ENCODE results near the gene LRCH3.

LRCH3 gene

GRCh38 chr3:197856199-197856816 lies 65.3 kb downstream of the LRCH3 start:
- TF ChIP-seq CTCF (IDR thresholded peaks at IDR 0.05; ENCODE audit: borderline replicate concordance, control extremely low read depth, extremely low read depth, insufficient read depth, missing control alignments): no peak
- in situ Hi-C loops (cut with MboI; ENCODE audit: low sequenced_read_pairs, unreplicated experiment): no loop called here
- DNase-seq (ENCODE audit: low spot score): no peak

DNA sequence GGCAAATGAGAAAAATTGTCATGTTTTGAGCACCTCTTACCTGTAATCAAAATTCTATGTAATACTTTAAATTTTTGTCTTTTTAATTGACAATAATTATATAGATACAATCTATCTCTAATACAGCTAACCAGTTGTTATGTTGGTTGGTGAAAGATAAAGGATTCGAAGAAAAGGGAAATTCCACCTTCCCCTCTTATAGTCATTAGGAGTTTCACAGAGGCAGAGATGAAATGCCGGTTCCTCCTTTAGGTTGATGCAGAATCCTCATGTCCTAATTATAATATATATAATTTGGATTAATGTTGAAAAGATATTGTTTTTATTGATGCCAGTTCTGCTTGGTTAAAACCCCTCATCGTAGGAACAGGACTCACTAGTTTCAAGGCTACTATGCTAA lies 67.1 kb downstream of the LRCH3 start:
- no peak for TF ChIP-seq CTCF (IDR thresholded peaks at IDR 0.05; ENCODE audit: borderline replicate concordance, control extremely low read depth, extremely low read depth, insufficient read depth, missing control alignments)
- in situ Hi-C loops (cut with MboI; ENCODE audit: low sequenced_read_pairs, unreplicated experiment): no loop called here
- no peak for DNase-seq (ENCODE audit: low spot score)

- TF ChIP-seq CTCF (IDR thresholded peaks at IDR 0.05; ENCODE audit: borderline replicate concordance, control extremely low read depth, extremely low read depth, insufficient read depth, missing control alignments): no peak
- DNase-seq (ENCODE audit: low spot score): no peak
- in situ Hi-C loops (cut with MboI; ENCODE audit: low sequenced_read_pairs, unreplicated experiment): no loop called here
Observed at GRCh38 chr3:197858598-197858997, 67.5 kb downstream of the LRCH3 start.

DNA sequence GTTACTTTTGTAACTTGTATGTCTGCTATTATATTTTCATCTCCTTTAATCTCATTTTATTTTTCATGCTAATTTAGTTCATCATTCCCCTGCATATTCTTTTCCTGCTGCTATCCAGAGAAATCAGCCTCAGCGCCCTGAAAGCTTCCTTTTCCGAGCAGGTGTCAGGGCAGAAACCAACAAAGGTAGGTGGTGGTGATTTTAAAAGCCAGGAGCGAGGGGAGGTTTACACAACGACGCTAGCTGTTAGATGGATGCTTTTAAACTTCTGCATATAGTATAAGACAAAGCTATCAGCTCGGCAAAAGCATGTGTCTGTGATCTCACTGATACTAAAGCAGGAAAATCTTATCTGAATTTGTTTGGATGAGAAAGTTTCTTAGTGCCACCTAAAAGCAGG lies 75.0 kb downstream of the LRCH3 start:
- in situ Hi-C loops (cut with MboI; ENCODE audit: low sequenced_read_pairs, unreplicated experiment): no loop called here
- no peak for TF ChIP-seq CTCF (IDR thresholded peaks at IDR 0.05; ENCODE audit: borderline replicate concordance, control extremely low read depth, extremely low read depth, insufficient read depth, missing control alignments)
- no peak for DNase-seq (ENCODE audit: low spot score)

- TF ChIP-seq CTCF (IDR thresholded peaks at IDR 0.05; ENCODE audit: borderline replicate concordance, control extremely low read depth, extremely low read depth, insufficient read depth, missing control alignments): no peak
- no peak for DNase-seq (ENCODE audit: low spot score)
- in situ Hi-C loops (cut with MboI; ENCODE audit: low sequenced_read_pairs, unreplicated experiment): no loop called here
Observed at GRCh38 chr3:197873329-197873728, 82.3 kb downstream of the LRCH3 start.

- in situ Hi-C loops (cut with MboI; ENCODE audit: low sequenced_read_pairs, unreplicated experiment): no loop called here
- no peak for TF ChIP-seq CTCF (IDR thresholded peaks at IDR 0.05; ENCODE audit: borderline replicate concordance, control extremely low read depth, extremely low read depth, insufficient read depth, missing control alignments)
- DNase-seq (ENCODE audit: low spot score): no peak
Observed at GRCh38 chr3:197874064-197874463, 83.0 kb downstream of the LRCH3 start.

Measured in GM13976 (cell line).